ENCODE data around the gene GIT2.

Gene GIT2

DNA sequence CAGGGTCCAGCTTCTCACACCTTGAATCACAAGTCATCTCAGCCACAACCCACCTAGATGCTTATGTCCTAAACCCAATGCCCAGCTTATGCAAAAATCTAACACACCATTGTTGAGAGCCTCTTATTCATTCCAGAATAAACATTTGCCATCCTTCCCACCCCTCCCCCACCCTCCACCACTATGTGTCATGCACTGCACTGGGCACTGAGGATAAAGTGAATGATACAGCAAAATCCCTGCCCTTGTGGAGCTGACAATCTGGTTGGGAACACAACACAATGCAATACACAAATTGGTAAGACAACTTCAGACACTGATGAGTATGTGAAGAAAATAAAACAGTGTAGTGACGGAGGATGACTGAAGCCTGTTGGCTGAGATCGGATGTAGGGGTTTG is 114.4 kb downstream of the GIT2 start:
- DNase-seq: no peak

DNA sequence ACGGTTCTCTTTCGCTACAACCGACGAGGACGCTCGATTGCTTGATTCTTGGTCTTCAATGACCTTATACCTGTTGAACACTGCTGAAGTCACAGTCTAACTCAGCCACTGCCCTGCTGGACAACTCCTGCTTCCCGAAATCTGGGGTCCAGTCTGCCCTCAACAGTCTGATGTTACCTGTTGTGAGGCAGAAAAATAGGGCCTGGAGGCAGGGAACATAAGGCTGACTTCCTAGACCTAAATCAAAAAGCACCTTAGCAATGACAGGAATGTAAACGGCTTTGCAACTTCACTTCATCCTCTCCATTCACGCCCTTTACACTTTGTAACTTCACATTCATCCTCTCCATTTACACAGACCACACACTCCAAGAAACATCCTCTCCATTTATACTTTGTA is 115.2 kb downstream of the GIT2 start:
- DNase-seq: no peak

DNA sequence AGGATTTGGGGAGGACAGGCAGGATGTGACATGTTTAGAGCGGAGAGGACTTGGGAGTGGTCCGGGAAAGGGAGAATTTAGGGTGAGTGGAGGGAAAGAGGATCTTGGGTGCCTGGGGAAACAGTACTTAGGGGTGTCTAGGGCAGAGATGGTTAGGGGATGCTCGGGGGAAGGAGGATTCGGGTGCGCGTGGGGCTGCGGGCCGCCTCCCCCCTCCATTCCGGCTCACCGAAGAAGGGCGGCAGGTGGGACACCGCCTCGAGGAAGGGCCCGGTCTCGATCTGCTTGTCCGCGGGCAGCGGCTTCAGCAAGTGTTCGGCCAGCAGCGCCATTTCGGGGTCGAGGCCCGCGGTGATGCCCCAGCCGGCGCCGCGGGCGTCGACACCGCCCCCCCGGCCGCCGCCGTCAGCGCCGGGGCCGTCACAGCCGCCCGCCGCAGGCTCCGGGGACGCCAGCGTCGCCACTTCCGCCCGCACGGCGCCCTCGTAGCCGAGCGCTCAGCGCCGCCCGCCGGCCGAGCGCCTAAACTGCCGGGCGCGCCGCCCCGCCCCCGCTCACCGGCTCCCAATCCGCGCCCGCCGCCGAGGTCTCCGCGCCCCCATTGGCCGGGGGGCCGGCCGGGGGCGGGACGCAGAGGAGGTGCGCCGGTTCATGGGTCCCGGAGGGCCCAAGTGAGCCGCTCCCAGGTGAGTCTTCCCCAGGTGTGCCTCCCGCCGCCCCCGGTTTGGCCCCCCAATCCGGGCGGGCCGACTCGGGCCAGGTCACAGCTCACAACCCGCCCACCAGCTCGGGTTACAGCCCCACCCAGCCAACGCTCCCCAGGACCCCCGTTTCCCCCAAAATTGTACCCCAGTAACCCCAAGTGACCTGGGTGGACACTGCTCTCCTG is 115.9 kb downstream of the GIT2 start, which contains the start of gene GLTP:
TSS of gene GLTP (minus strand) at position 499 of the 889 bp plus-strand sequence. CDS start at position 332, 167 bp downstream.
- peak; percentile 90 for DNase-seq
